CD4-positive, alpha-beta T cell treated with Interleukin-4 for 1 hour (primary cell): ENCODE data around the gene TMEM135.
"Not testable (repeated sequence)": the region's sequence is repeated elsewhere in the genome, so short reads cannot be mapped to it uniquely, and the experiment has no call there.

Experiments
- DNase-seq, 2 donors: peaks; one replicate each; pipeline ENCODE4 v3.0.0-alpha.2; 2020 to 2022

TMEM135 gene

GRCh38 chr11:87143641-87144040, 105.9 kb downstream of the TMEM135 start:
- no peak for DNase-seq

GRCh38 chr11:87144252-87144651, 106.5 kb downstream of the TMEM135 start:
- DNase-seq = no peak

GRCh38 chr11:87148749-87149148, 111.0 kb downstream of the TMEM135 start:
- DNase-seq = no peak

GRCh38 chr11:87149782-87150181, 112.0 kb downstream of the TMEM135 start:
- not testable (repeated sequence) for DNase-seq

- no peak for DNase-seq
Observed at GRCh38 chr11:87150936-87151335, 113.2 kb downstream of the TMEM135 start.

- no peak for DNase-seq
Observed at GRCh38 chr11:87154246-87154645, 116.5 kb downstream of the TMEM135 start.

- DNase-seq = no peak
Observed at GRCh38 chr11:87156970-87157369, 119.2 kb downstream of the TMEM135 start.

- not testable (repeated sequence) for DNase-seq
Observed at GRCh38 chr11:87169076-87169475, 131.3 kb downstream of the TMEM135 start.

GRCh38 chr11:87173185-87174039, 135.7 kb downstream of the TMEM135 start:
- DNase-seq = peak in 1 of 2 donors; percentile 6

GRCh38 chr11:87174870-87175269, 137.1 kb downstream of the TMEM135 start:
- DNase-seq = no peak

- no peak for DNase-seq
Observed at GRCh38 chr11:87176044-87176443, 138.3 kb downstream of the TMEM135 start.

GRCh38 chr11:87179621-87180020, 141.9 kb downstream of the TMEM135 start:
- no peak for DNase-seq

GRCh38 chr11:87180742-87181141, 143.0 kb downstream of the TMEM135 start:
- DNase-seq = no peak

GRCh38 chr11:87181143-87181542, 143.4 kb downstream of the TMEM135 start:
- DNase-seq = no peak

GRCh38 chr11:87185228-87185627, 147.5 kb downstream of the TMEM135 start:
- DNase-seq = no peak

- no peak for DNase-seq
Observed at GRCh38 chr11:87187076-87187475, 149.3 kb downstream of the TMEM135 start.

GRCh38 chr11:87187930-87188329, 150.2 kb downstream of the TMEM135 start:
- no peak for DNase-seq

- not testable (repeated sequence) for DNase-seq
Observed at GRCh38 chr11:87188396-87188795, 150.7 kb downstream of the TMEM135 start.

GRCh38 chr11:87188921-87189320, 151.2 kb downstream of the TMEM135 start:
- DNase-seq = not testable (repeated sequence)

- no peak for DNase-seq
Observed at GRCh38 chr11:87190071-87190470, 152.3 kb downstream of the TMEM135 start.

GRCh38 chr11:87193756-87194470, 156.2 kb downstream of the TMEM135 start:
- no peak for DNase-seq

GRCh38 chr11:87194985-87195820, 157.5 kb downstream of the TMEM135 start:
- DNase-seq = no peak

GRCh38 chr11:87198266-87198881, 160.6 kb downstream of the TMEM135 start:
- DNase-seq = no peak
